ENCODE measurements around the gene USP54. TPM values are rescaled to one million over a fixed set of nuclear protein-coding genes. Genes with fewer than 3 reads are reported as not detected.
A peak's percentile ranks its signal among the peaks of the same experiment; 100 is the strongest.

Gene USP54
- total and polyA plus RNA-seq, 2 of the 13 experiments (the other 11 are each of a cell fraction or from before 2014, with no cell fraction given) = 18.1 to 25.0 TPM

DNA sequence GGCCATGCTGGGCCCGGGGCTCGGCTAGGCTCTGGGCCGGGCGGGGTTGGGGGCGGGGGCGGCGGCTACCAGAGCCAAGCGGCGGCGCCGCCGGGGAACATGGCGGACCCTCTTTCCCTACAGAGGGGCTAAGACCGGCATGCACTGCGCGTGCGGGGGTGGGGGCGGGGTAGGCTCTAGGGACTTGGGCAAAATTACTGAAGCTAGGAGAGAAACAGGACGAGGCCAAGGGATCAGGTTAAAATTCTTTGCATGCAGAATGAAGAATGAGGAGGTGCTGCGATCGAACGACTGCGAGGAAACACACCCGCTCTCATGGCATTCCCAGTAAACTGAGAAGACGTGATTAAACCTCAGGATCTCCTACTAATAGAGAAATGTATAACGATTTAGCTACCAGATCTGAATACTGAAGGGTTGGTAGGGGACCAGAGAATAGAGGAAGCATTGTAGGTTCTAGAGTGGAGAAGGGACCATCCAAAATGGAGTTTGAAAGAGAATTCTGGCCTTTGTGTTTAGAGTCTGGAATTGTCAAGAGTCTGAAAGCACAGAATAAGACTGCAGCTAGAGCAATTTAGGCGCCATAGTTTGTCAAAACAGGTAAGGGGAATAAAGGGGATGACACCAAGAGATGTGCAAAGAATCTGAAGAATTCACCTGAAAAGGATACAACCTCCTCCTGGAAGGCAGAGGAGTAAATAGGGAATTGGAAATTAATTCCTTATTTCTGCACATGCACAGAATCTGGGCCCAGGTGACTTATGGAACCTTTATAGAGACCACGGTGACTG is 95.1 kb downstream of the USP54 start, which contains the start of gene PPP3CB (continued):
- TF ChIP-seq ZNF546 (CRISPR knock-in tag; conservative IDR thresholded peaks at IDR 0.05) = no peak
- no peak for TF ChIP-seq ZSCAN20 (CRISPR knock-in tag; IDR thresholded peaks at IDR 0.05; ENCODE audit: borderline replicate concordance)
- TF ChIP-seq CHD4 (IDR thresholded peaks at IDR 0.05; ENCODE audit: borderline replicate concordance, low read length) = no peak
- 0 out of 2 replicates have a peak, but pooled peaks have one; percentile 7 for TF ChIP-seq ZNF333 (CRISPR knock-in tag; IDR thresholded peaks at IDR 0.05; ENCODE audit: borderline replicate concordance)
- no peak for TF ChIP-seq ZNF354B (CRISPR knock-in tag; IDR thresholded peaks at IDR 0.05)
- TF ChIP-seq, protein P1, sequence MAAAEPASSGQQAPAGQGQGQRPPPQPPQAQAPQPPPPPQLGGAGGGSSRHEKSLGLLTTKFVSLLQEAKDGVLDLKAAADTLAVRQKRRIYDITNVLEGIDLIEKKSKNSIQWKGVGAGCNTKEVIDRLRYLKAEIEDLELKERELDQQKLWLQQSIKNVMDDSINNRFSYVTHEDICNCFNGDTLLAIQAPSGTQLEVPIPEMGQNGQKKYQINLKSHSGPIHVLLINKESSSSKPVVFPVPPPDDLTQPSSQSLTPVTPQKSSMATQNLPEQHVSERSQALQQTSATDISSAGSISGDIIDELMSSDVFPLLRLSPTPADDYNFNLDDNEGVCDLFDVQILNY (CRISPR knock-in tag; conservative IDR thresholded peaks at IDR 0.05) = no peak
- TF ChIP-seq CBX5 (CRISPR knock-in tag; IDR thresholded peaks at IDR 0.05; ENCODE audit: borderline replicate concordance) = 0 out of 2 replicates have a peak, but pooled peaks have one; percentile 29
- TF ChIP-seq ZNF572 (CRISPR knock-in tag; IDR thresholded peaks at IDR 0.05) = no peak
- TF ChIP-seq THAP11 (CRISPR knock-in tag; IDR thresholded peaks at IDR 0.05) = peak; percentile 66
- TF ChIP-seq RCOR2 (CRISPR knock-in tag; IDR thresholded peaks at IDR 0.05) = peak; percentile 36; the same call in 1 of the 2 replicates
- TF ChIP-seq, protein P2, sequence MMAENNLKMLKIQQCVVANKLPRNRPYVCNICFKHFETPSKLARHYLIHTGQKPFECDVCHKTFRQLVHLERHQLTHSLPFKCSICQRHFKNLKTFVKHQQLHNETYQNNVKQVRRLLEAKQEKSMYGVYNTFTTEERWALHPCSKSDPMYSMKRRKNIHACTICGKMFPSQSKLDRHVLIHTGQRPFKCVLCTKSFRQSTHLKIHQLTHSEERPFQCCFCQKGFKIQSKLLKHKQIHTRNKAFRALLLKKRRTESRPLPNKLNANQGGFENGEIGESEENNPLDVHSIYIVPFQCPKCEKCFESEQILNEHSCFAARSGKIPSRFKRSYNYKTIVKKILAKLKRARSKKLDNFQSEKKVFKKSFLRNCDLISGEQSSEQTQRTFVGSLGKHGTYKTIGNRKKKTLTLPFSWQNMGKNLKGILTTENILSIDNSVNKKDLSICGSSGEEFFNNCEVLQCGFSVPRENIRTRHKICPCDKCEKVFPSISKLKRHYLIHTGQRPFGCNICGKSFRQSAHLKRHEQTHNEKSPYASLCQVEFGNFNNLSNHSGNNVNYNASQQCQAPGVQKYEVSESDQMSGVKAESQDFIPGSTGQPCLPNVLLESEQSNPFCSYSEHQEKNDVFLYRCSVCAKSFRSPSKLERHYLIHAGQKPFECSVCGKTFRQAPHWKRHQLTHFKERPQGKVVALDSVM (CRISPR knock-in tag; IDR thresholded peaks at IDR 0.05) = 0 out of 2 replicates have a peak, but pooled peaks have one; percentile 16
- TF ChIP-seq, protein P3, sequence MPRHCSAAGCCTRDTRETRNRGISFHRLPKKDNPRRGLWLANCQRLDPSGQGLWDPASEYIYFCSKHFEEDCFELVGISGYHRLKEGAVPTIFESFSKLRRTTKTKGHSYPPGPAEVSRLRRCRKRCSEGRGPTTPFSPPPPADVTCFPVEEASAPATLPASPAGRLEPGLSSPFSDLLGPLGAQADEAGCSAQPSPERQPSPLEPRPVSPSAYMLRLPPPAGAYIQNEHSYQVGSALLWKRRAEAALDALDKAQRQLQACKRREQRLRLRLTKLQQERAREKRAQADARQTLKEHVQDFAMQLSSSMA (CRISPR knock-in tag; IDR thresholded peaks at IDR 0.05) = 0 out of 2 replicates have a peak, but pooled peaks have one; percentile 39
- TF ChIP-seq ZSCAN9 (CRISPR knock-in tag; IDR thresholded peaks at IDR 0.05; ENCODE audit: borderline replicate concordance) = 0 out of 2 replicates have a peak, but pooled peaks have one; percentile 5
- TF ChIP-seq, protein P4, sequence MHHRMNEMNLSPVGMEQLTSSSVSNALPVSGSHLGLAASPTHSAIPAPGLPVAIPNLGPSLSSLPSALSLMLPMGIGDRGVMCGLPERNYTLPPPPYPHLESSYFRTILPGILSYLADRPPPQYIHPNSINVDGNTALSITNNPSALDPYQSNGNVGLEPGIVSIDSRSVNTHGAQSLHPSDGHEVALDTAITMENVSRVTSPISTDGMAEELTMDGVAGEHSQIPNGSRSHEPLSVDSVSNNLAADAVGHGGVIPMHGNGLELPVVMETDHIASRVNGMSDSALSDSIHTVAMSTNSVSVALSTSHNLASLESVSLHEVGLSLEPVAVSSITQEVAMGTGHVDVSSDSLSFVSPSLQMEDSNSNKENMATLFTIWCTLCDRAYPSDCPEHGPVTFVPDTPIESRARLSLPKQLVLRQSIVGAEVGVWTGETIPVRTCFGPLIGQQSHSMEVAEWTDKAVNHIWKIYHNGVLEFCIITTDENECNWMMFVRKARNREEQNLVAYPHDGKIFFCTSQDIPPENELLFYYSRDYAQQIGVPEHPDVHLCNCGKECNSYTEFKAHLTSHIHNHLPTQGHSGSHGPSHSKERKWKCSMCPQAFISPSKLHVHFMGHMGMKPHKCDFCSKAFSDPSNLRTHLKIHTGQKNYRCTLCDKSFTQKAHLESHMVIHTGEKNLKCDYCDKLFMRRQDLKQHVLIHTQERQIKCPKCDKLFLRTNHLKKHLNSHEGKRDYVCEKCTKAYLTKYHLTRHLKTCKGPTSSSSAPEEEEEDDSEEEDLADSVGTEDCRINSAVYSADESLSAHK (CRISPR knock-in tag; IDR thresholded peaks at IDR 0.05; ENCODE audit: borderline replicate concordance) = no peak
- no peak for TF ChIP-seq AKAP8 (CRISPR knock-in tag; IDR thresholded peaks at IDR 0.05)
- 0 out of 2 replicates have a peak, but pooled peaks have one; percentile 47 for TF ChIP-seq CCDC6 (CRISPR knock-in tag; IDR thresholded peaks at IDR 0.05)
- 0 out of 2 replicates have a peak, but pooled peaks have one; percentile 20 for TF ChIP-seq ZNF614 (CRISPR knock-in tag; IDR thresholded peaks at IDR 0.05; ENCODE audit: borderline replicate concordance)
- no peak for TF ChIP-seq SNAI1 (CRISPR knock-in tag; IDR thresholded peaks at IDR 0.05; ENCODE audit: borderline replicate concordance)
- TF ChIP-seq ZMYM3 (CRISPR knock-in tag; IDR thresholded peaks at IDR 0.05) = peak; percentile 58; the same call in 1 of the 2 replicates
- no peak for TF ChIP-seq ZNF709 (CRISPR knock-in tag; IDR thresholded peaks at IDR 0.05)
- TF ChIP-seq ZBTB38 (CRISPR knock-in tag; IDR thresholded peaks at IDR 0.05) = no peak
